GM12891 (cell line): ENCODE results near the gene FBF1.

Source experiments
- POLR2A ChIP-seq: IDR thresholded peaks from 2 replicates; pipeline ENCODE4 v1.6.1; 2011; ENCODE audit warnings: low read depth, low read length, control low read depth
- POLR2AphosphoS5 ChIP-seq: IDR thresholded peaks from 2 replicates; pipeline ENCODE4 v1.6.1; 2011; ENCODE audit warnings: low read depth, low read length, control low read depth

- TF ChIP-seq POLR2AphosphoS5 (no peak), POLR2A (no peak)
Measured at GRCh38 chr17:75861927-75862317, 78.9 kb downstream of the FBF1 start.
